Measurements from ENCODE around the gene CCDC28A.

CCDC28A gene

DNA sequence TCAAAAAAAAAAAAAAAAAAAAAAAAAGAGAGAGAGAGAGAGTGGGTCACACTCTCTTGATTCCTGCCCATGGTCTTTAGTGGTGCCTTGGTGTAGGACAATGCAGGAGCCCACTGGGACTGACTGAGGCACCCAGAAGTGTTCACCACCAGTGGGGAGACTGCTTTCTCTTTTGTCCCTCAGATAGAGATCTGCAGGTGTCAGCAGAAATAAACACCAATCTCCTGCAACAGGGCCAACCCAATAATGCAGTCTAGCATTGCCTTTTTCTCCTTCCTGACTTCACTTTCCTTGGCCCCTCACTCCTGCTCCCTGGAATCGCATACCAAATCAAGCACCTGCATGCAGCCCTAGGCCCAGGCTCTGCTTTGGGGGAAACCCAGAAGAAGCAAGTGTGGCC, 39.0 kb upstream of the CCDC28A start:
- H3K4me3 ChIP-seq (ENCODE audit: low read depth, low read length) = no peak overlapping the region
- in situ Hi-C loops (cut with HindIII; ENCODE audit: low sequenced_read_pairs) = no loop called here
- DNase-seq (ENCODE audit: low read depth, low spot score) = no peak
- TF ChIP-seq, protein P1, sequence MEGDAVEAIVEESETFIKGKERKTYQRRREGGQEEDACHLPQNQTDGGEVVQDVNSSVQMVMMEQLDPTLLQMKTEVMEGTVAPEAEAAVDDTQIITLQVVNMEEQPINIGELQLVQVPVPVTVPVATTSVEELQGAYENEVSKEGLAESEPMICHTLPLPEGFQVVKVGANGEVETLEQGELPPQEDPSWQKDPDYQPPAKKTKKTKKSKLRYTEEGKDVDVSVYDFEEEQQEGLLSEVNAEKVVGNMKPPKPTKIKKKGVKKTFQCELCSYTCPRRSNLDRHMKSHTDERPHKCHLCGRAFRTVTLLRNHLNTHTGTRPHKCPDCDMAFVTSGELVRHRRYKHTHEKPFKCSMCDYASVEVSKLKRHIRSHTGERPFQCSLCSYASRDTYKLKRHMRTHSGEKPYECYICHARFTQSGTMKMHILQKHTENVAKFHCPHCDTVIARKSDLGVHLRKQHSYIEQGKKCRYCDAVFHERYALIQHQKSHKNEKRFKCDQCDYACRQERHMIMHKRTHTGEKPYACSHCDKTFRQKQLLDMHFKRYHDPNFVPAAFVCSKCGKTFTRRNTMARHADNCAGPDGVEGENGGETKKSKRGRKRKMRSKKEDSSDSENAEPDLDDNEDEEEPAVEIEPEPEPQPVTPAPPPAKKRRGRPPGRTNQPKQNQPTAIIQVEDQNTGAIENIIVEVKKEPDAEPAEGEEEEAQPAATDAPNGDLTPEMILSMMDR (IDR thresholded peaks at IDR 0.05; ENCODE audit: low read depth, low read length) = no peak

DNA sequence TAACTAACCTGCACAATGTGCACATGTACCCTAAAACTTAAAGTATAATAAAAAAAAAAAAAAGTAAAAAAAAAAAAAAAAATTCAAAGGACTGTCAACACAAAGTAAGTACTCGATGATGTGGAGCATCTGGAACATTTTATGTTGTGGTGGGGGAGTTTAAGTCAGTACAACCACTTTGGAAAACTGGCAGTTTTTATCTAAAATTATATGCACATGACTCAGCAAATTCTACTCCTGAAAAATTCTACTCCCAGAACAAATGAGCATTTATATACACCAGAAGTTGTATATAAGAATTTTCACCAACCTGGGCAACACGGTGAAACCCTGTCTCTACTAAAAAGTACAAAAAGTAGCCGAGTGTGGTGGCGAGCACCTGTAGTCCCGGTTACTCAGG, 36.9 kb upstream of the CCDC28A start:
- in situ Hi-C loops (cut with HindIII; ENCODE audit: low sequenced_read_pairs) = no loop called here
- no peak for DNase-seq (ENCODE audit: low read depth, low spot score)
- no peak overlapping the region for H3K4me3 ChIP-seq (ENCODE audit: low read depth, low read length)
- TF ChIP-seq, protein P1 (IDR thresholded peaks at IDR 0.05; ENCODE audit: low read depth, low read length) = no peak

DNA sequence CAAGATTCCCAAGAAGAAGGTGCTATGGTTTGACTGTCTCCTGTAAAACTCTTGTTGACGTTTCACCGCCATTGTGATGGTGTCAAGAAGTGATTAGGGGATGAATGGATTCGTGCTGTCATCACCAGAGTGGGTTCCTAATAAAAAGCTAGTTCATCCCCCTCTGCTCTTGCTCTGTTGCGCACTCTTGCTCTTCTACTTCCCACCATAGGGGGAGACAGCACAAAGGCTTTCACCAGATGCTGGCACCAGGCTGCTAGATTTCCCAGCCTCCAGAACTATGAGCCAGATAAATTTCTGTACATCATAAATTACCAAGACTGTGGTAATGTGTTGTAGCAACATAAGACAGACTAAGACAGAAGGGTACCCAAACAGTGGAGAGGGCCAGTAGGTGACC, 21.6 kb upstream of the CCDC28A start:
- H3K4me3 ChIP-seq (ENCODE audit: low read depth, low read length) = no peak overlapping the region
- TF ChIP-seq, protein P1 (IDR thresholded peaks at IDR 0.05; ENCODE audit: low read depth, low read length) = peak; percentile 31
- in situ Hi-C loops (cut with HindIII; ENCODE audit: low sequenced_read_pairs) = no loop called here
- no peak for DNase-seq (ENCODE audit: low read depth, low spot score)

DNA sequence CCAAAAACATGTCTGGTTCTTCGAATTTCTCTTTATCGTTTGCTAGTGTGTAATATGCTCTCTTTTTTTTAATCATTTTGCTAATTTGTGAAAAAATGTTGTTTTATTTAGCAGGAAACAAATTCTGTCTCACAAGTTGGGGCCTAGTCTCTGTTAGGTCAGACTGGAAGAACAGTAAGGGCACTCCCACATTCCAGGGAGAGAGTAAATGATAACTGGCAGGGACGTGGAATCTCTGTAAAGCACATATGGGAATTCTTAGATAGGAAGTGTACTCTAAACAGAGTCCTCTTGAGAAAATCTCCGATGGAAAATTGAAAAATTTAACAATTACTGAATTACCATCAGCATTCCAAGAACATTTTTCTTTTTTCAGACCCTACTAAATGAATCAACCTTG, 16.4 kb upstream of the CCDC28A start:
- in situ Hi-C loops (cut with HindIII; ENCODE audit: low sequenced_read_pairs) = no loop called here
- TF ChIP-seq, protein P1 (IDR thresholded peaks at IDR 0.05; ENCODE audit: low read depth, low read length) = no peak

DNA sequence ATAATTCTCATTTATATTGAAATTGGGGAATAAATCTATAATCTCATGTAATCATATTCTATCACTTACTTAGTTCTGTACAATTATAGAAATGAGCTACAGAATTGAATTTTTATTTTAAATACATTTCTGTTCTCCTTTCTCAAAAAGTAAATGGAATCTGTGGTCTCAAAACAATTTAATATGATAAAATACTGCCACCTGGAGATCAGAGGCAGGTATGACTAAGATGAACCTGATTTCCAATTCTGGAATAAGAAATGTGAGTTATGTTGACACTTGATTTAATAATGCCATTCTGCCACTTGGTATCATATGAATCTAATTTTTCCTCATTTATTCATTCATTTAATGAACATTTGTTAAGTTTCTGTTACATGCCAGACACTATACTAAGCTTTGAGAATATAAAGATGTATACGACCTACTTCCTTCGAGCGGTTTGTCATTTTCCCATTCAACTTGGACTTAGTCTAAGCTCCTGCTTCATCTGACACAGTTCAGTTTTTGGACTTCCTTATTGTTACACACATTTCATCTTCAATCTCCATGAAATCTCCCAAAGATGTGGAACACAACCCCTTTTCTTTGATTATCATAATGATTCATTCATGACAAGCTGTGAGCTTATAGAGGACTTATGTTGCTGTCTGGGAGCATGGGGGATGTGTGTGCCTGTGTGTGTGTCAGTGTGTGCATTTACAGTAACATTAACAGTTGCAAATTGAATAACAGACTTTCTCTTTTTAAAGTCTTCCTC, 7.5 kb upstream of the CCDC28A start:
- TF ChIP-seq, protein P1 (IDR thresholded peaks at IDR 0.05; ENCODE audit: low read depth, low read length) = peak; percentile 54
- DNase-seq (ENCODE audit: low read depth, low spot score) = peak; percentile 72
- in situ Hi-C loops (cut with HindIII; ENCODE audit: low sequenced_read_pairs) = no loop called here
- no peak overlapping the region for H3K4me3 ChIP-seq (ENCODE audit: low read depth, low read length)

More for the DNA sequence above, 16.4 kb upstream of the CCDC28A start:
- H3K4me3 ChIP-seq (ENCODE audit: low read depth, low read length) = no peak overlapping the region
- no peak for DNase-seq (ENCODE audit: low read depth, low spot score)

DNA sequence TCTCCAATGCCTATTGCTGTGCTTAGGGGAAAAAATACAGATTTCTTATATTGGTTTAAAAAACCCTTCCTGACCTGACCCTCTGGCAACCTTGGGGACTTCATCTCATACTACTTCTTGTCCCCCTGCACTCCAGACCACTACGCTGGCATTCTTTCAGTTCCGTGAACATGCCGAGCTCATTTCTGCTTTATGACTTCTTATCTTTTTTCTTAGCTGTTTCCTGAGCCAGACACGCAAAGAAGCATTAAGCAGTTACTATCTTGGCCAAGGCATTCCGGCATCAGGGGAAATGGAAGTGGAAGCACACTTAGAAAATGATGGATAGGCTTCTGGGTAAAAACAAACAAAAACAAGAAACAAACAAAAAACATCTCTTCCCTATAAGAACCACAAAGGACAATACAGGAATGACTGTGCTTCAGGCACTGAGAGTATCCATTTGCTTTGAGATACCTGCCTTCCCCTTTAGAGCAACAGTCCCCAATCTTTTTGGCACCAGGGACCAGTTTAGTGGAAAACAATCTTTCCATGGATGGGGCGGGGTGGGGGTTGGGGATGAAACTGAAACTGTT, 4.4 kb upstream of the CCDC28A start:
- DNase-seq (ENCODE audit: low read depth, low spot score) = no peak
- no peak overlapping the region for H3K4me3 ChIP-seq (ENCODE audit: low read depth, low read length)
- TF ChIP-seq, protein P1 (IDR thresholded peaks at IDR 0.05; ENCODE audit: low read depth, low read length) = no peak
- in situ Hi-C loops (cut with HindIII; ENCODE audit: low sequenced_read_pairs) = no loop called here
